UCSD-AML1 (cell line): ENCODE data around the gene CLEC4M.

ENCODE experiments used
- DNase-seq: peaks from one replicate; lab custom pipeline; 2025; ENCODE audit not compliant: unreplicated experiment; lab: John Stamatoyannopoulos, UW

The CLEC4M gene, protein sequence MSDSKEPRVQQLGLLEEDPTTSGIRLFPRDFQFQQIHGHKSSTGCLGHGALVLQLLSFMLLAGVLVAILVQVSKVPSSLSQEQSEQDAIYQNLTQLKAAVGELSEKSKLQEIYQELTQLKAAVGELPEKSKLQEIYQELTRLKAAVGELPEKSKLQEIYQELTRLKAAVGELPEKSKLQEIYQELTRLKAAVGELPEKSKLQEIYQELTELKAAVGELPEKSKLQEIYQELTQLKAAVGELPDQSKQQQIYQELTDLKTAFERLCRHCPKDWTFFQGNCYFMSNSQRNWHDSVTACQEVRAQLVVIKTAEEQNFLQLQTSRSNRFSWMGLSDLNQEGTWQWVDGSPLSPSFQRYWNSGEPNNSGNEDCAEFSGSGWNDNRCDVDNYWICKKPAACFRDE

GRCh38 chr19:7762719-7763293 is at the start of gene CLEC4M:
Gene CLEC4M (plus strand): TSS chr19:7763243. CDS start chr19:7763267, 24 bp downstream.
- no peak for DNase-seq

DNA sequence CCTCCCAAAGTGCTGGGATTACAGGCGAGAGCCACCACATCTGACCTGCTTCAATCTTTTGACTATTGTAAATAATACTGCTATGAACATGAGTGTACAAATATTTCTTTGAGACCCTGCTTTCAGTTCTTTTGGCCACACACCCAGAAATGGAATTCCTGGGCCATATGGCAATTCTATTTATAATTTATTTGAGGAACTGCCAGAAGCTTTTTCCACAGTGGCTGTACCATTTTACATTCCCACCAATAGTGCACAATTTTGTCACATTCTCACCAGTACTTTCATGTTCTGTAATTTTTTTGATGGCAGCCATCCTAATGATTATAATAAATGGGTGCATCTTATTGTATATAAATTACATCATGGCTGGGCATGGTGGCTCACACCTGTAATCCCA is 47.4 kb upstream of the CLEC4M start:
- no peak for DNase-seq

DNA sequence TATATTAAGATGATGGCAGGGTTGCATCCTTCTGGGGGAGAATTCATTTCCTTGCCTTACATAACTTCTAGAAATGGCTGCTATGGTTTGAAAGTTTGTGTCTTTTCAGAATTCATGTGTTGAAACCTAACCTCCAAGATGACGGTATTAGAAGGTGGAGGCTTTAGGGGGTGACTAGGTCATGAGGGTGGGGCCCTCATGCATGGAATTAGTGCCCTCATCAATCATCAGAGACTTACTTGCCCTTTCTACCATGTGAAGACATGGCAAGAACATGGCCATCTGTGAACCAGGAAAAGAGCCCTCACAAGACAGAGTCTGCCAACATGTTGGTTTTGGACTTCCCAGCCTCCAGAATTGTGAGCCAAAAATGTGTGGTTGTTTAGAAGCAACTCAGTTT is 46.3 kb upstream of the CLEC4M start:
- no peak for DNase-seq

GRCh38 chr19:7718668-7719067 is 44.4 kb upstream of the CLEC4M start:
- no peak for DNase-seq

- DNase-seq = no peak
These were observed 42.7 kb upstream of the CLEC4M start for GRCh38 chr19:7720351-7720750.

DNA sequence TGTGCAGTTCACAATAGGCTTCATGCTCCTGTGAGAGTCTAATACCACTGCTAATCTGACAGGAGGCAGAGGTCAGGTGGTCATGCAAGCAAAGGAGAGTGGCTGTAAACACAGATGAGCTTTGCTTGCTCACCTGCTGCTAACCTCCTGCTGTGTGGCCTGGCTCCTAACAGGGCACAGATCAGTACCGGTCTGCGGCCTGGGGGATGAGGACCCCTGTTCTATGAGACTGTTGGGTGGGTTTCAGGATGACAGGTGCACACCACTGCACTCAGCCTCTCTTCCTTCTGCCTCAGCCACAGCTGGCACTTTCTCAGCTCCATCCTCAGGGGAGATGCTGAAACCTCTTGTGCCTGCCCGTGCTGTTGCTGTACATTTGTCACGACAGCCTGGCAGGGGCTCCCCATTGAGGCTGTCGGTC is 40.8 kb upstream of the CLEC4M start:
- no peak for DNase-seq

DNA sequence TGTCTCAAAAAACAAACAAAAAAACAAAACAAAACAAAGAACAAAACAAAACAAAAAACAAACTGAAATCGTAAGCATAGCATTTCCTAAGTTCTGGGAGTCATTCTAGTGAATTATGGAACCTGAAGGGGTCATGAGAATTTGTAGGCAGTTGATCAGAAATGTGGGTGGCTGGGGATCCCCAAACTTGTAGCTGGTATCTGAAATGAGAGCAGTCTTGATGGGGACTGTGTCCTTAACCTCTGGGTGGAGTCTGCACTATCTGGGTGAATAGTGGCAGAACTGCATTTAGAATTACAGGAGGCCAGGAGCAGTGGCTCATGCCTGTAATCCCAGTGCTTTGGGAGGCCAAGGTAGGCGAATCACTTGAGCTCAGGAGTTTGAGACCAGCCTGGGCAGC is 37.3 kb upstream of the CLEC4M start:
- DNase-seq = no peak

DNA sequence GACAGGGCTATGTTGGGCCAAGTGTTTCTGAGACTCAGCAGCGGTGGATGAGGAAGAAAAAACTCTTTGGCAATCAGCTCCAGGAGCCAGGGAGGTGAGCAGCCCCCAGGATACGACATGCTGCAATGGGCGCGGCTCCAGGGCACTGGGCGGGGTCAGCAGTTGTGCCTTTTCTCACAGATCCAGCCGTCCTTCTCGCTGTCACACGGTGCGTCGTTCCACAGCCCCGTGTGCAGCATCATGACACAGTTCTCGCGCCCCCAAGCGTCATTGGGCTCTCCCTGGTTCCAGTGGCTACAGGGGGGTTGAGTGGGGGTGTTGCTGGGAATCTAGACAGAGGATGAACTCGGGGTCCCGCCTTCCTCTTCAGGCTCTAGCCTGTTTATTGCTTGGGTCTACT is 33.8 kb upstream of the CLEC4M start:
- DNase-seq = no peak

- no peak for DNase-seq
These were observed 33.2 kb upstream of the CLEC4M start for GRCh38 chr19:7729831-7730285.

GRCh38 chr19:7730286-7731217 is 32.5 kb upstream of the CLEC4M start:
- DNase-seq = no peak

DNA sequence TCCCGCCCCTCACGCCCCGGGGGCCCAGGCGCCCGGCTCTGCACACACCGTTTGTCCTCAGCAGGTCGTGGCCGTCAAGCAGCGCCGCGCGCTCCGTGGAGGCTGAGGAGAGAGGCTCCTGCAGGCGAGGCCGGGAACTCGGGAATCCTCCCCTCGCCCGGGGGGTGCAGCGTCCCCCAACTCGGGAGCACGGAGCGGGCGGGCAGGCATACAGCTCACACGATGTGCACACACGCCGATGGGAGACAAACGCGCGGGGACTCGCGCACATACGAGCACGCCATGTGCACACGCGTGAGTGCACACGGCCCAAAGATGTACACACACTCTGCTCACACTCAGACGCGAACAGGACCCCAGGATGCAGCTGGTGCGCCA is 31.8 kb upstream of the CLEC4M start:
- DNase-seq = no peak

- no peak for DNase-seq
These were observed 31.4 kb upstream of the CLEC4M start for GRCh38 chr19:7731615-7732014.

DNA sequence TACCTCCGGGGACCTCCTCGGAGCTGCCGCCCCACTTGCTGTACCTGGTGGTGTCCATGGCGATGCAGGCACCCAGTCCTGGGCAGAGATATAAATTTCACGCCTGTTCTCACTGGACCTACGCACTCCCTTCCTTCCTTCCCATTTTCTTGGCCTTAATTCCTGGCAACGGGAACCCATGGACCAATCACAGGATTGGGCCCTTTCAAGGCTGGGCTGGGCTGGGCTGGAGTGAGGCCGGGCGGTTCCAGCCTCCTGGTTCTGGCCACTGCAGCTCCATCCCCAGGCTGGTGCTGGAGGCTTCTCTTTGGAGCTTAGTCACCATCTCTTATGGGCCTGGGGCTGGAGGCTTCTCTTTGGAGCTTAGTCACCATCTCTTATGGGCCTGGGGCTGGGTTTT is 31.0 kb upstream of the CLEC4M start, which contains the start of gene CLEC4G:
CLEC4G (minus strand) TSS at position 66 of the 400 bp plus-strand sequence; CDS start at position 58, 8 bp downstream.
- no peak for DNase-seq

DNA sequence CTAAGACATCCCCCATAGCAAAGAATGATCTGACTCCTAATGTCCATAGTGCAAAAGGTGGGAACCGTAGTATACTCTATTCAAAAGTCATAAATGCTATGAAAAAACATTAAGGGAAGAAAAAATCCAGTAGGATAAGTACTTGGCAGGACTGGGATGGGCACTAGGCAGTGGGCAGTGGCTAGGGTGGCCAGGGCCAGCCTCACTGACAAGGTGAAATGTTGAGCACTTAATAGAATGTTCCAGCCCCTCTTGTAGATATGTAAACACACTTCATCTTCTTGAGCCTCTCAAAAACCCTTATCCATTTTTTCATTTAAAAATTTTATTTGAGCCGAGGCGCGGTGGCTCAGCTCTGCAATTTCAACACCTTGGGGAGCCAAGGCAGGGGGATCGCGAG is 29.7 kb upstream of the CLEC4M start:
- DNase-seq = no peak

GRCh38 chr19:7734220-7735203 is 28.5 kb upstream of the CLEC4M start:
- DNase-seq = no peak

GRCh38 chr19:7736148-7736547 is 26.9 kb upstream of the CLEC4M start:
- DNase-seq = no peak

DNA sequence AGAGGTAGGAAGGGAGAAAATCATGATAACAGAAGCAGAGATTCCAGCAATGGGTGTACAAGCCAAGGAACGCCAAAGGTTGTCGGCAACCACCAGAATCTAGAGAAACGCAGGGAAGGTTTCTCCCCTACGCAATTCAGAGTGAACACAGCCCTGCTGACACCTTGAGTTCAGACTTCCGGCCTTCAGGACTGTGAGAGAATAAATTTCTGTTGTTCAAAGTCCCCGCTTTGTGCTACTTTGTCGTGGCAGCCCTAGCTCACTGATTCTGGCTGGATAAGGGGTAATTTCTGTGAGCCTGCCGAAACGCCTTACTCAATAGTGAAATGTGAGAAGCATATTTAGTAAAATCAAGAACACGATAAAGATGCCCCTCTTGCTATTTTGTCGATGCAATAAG is 25.8 kb upstream of the CLEC4M start:
- DNase-seq = no peak

DNA sequence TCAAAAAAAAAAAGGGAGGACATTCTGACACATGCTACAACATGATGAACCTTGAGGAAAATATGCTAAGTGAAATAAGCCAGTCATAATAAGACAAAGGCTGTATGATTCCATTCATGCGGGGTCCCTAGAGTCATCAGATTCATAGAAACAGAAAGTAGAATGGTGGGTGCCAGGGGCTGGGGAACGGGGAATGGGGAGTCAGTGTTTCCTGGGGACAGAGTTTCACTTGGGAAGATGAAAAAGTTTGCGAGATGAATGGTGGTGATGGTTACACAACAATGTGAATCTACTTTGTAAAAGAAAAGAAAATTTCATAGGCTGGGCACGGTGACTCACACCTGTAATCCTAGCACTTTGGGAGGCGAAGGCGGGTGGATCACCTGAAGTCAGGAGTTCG is 25.0 kb upstream of the CLEC4M start:
- no peak for DNase-seq

- DNase-seq = no peak
These were observed 23.8 kb upstream of the CLEC4M start for GRCh38 chr19:7739211-7739755.
